GM23338 (cell line): Measurements from ENCODE around the gene DUSP8. TPM values are rescaled to one million over a fixed set of nuclear protein-coding genes. Genes with fewer than 3 reads are reported as not detected.

ENCODE experiments used
- ATAC-seq: fragments of 200-7000 bp; cut with Tn5 transposase; 3 replicates; pipeline ENCODE4 v1.9.1; 2020
- DNase-seq: peaks from one replicate; pipeline ENCODE4 v3.0.0-alpha.2; 2015; ENCODE audit warnings: low spot score
- H2AFZ ChIP-seq: fragments of 200-600 bp; sonication (generic); 2 replicates; pipeline ENCODE4 v1.8.0; 2016; ENCODE audit warnings: antibody characterized with exemption, mild to moderate bottlenecking, moderate library complexity
- H3F3A ChIP-seq: fragments of 200-600 bp; sonication (generic); replicated peaks from 2 replicates; pipeline ENCODE4 v1.8.0; 2017; ENCODE audit warnings: antibody characterized with exemption, mixed run types, low read depth
- H3K27ac ChIP-seq: fragments of 200-600 bp; sonication (generic); 2 replicates; pipeline ENCODE4 v1.6.1; 2016; ENCODE audit warnings: low read depth
- H3K27me3 ChIP-seq: fragments of 200-600 bp; sonication (generic); 2 replicates; pipeline ENCODE4 v1.8.0; 2016; ENCODE audit warnings: mild to moderate bottlenecking, mixed run types, moderate library complexity; ENCODE audit not compliant: insufficient read depth
- H3K36me3 ChIP-seq: fragments of 200-600 bp; sonication (generic); 2 replicates; pipeline ENCODE4 v1.8.0; 2016; ENCODE audit warnings: mild to moderate bottlenecking; ENCODE audit not compliant: insufficient read depth
- H3K4me1 ChIP-seq: fragments of 200-600 bp; sonication (generic); 2 replicates; pipeline ENCODE4 v1.8.0; 2016; ENCODE audit warnings: mild to moderate bottlenecking, moderate library complexity; ENCODE audit not compliant: insufficient read depth
- H3K4me2 ChIP-seq: fragments of 200-600 bp; sonication (generic); 2 replicates; pipeline ENCODE4 v1.7.1; 2017; ENCODE audit warnings: mixed run types
- H3K4me3 ChIP-seq: fragments of 200-600 bp; sonication (generic); 2 replicates; pipeline ENCODE4 v1.6.1; 2016; ENCODE audit warnings: mixed run types
- H3K79me2 ChIP-seq: fragments of 200-600 bp; sonication (generic); replicated peaks from 2 replicates; pipeline ENCODE4 v1.8.0; 2017; ENCODE audit warnings: mild to moderate bottlenecking; ENCODE audit not compliant: insufficient read depth
- H3K9me2 ChIP-seq: fragments of 200-600 bp; sonication (generic); 2 replicates; pipeline ENCODE4 v1.8.0; 2017; ENCODE audit not compliant: insufficient read depth
- H4K20me1 ChIP-seq: fragments of 200-600 bp; sonication (generic); replicated peaks from 2 replicates; pipeline ENCODE4 v1.8.0; 2017; ENCODE audit warnings: mild to moderate bottlenecking; ENCODE audit not compliant: insufficient read depth
- H3K27ac Mint-ChIP-seq: 2 replicates; pipeline ENCODE4 v1.8.0; 2020; ENCODE audit warnings: inconsistent platforms, mild to moderate bottlenecking, moderate library complexity, mixed read lengths
- H3K27me3 Mint-ChIP-seq: 3 replicates; pipeline ENCODE4 v1.8.0; 2022; ENCODE audit warnings: low read depth, mild to moderate bottlenecking, moderate library complexity, mixed read lengths, inconsistent platforms; ENCODE audit not compliant: insufficient read depth, poor library complexity
- H3K36me3 Mint-ChIP-seq: 3 replicates; pipeline ENCODE4 v1.8.0; 2021; ENCODE audit warnings: low read depth, mild to moderate bottlenecking, inconsistent platforms, moderate library complexity, mixed read lengths
- H3K4me1 Mint-ChIP-seq: 3 replicates; pipeline ENCODE4 v1.8.0; 2020; ENCODE audit warnings: mild to moderate bottlenecking, inconsistent platforms, mixed read lengths
- H3K4me3 Mint-ChIP-seq: 3 replicates; pipeline ENCODE4 v1.8.0; 2021; ENCODE audit warnings: moderate library complexity, mild to moderate bottlenecking, inconsistent platforms, mixed read lengths
- H3K9me3 Mint-ChIP-seq: 3 replicates; pipeline ENCODE4 v1.8.0; 2020; ENCODE audit warnings: moderate library complexity, mild to moderate bottlenecking, inconsistent platforms, mixed read lengths
- CTCF ChIP-seq, 2 experiments: fragments of 200-600 bp in 1 of 2; sonication (generic) in 1 of 2; conservative IDR thresholded peaks; 2 replicates each; pipeline versions ENCODE4 v1.5.1 to v1.6.1; 2016 to 2017; ENCODE audit warnings: antibody characterized with exemption in 2 of 2, low read depth in 2 of 2, mild to moderate bottlenecking in 2 of 2, moderate library complexity in 1 of 2
- ETS1 ChIP-seq: IDR thresholded peaks from 2 replicates; pipeline ENCODE4 v1.6.1; 2016; ENCODE audit warnings: antibody characterized with exemption
- EZH2 ChIP-seq: fragments of 200-600 bp; sonication (generic); IDR thresholded peaks from one replicate; pipeline ENCODE4 v1.8.0; 2017; ENCODE audit warnings: antibody characterized with exemption, mild to moderate bottlenecking, low read depth; ENCODE audit not compliant: unreplicated experiment
- EZH2phosphoT487 ChIP-seq: fragments of 200-600 bp; sonication (generic); IDR thresholded peaks from one replicate; pipeline ENCODE4 v1.8.1; 2018; ENCODE audit warnings: antibody characterized with exemption; ENCODE audit not compliant: unreplicated experiment
- JUNB ChIP-seq: IDR thresholded peaks from one replicate; pipeline ENCODE4 v1.6.1; 2016; ENCODE audit warnings: antibody characterized with exemption; ENCODE audit not compliant: unreplicated experiment
- NANOG ChIP-seq: IDR thresholded peaks from 2 replicates; pipeline ENCODE4 v1.6.1; 2016; ENCODE audit warnings: antibody characterized with exemption, borderline replicate concordance
- POLR2AphosphoS5 ChIP-seq: IDR thresholded peaks from 2 replicates; pipeline ENCODE4 v1.6.1; 2016; ENCODE audit warnings: antibody characterized with exemption, low read depth
- STAT1 ChIP-seq: IDR thresholded peaks from one replicate; pipeline ENCODE4 v1.6.1; 2016; ENCODE audit warnings: antibody characterized with exemption; ENCODE audit not compliant: unreplicated experiment
- ZNF114 ChIP-seq: fragments of 250-450 bp; sonication (Bioruptor Pico); IDR thresholded peaks from 2 replicates; pipeline ENCODE4 v1.5.0; 2020; ENCODE audit warnings: mild to moderate bottlenecking, moderate library complexity
- ZNF331 ChIP-seq: fragments of 250-450 bp; sonication (Bioruptor Pico); IDR thresholded peaks from 2 replicates; pipeline ENCODE4 v1.5.0; 2020; ENCODE audit warnings: low read depth, mild to moderate bottlenecking, moderate library complexity
- ZNF462 ChIP-seq: fragments of 250-450 bp; sonication (Bioruptor Pico); IDR thresholded peaks from 2 replicates; pipeline ENCODE4 v1.5.0; 2020; ENCODE audit warnings: mild to moderate bottlenecking, moderate library complexity
- polyA plus RNA-seq: library from polyadenylated mRNA; unstranded; fragments of >200 nt; fragmentation: Nextera tagmentation; extraction: Ambion mirVana; gene quantifications from 2 replicates; pipeline ENCODE4 v1.2.1, GENCODE V29; 2016
- total RNA-seq: library from RNA; depleted of rRNA; stranded (reverse); fragments of >200 nt; shearing (Covaris generic); gene quantifications from 2 replicates; pipeline ENCODE4 v1.2.3, GENCODE V29; 2014

DUSP8 gene
- total and polyA plus RNA-seq, 2 experiments from 2014 or later: 1.1 TPM

- no peaks in the 10 kb centered on the region for H3K36me3 Mint-ChIP-seq
- peaks cover 31% of the 10 kb centered on the region for H3K27me3 Mint-ChIP-seq
- no peak overlapping the region for H2AFZ ChIP-seq
- H3K27ac Mint-ChIP-seq: no peak overlapping the region
- DNase-seq (no peak), ATAC-seq (no peak)
- H3K36me3 ChIP-seq: no peaks in the 10 kb centered on the region
- H3K79me2 ChIP-seq: no peaks in the 10 kb centered on the region
- H3K27me3 ChIP-seq: peaks cover 10% of the 10 kb centered on the region
- no peak overlapping the region for H3K4me2 ChIP-seq
- H3K4me3 Mint-ChIP-seq: no peak overlapping the region
- H3K4me1 ChIP-seq: peaks cover 25% of the 10 kb centered on the region
- no peaks in the 10 kb centered on the region for H3F3A ChIP-seq
- H3K9me3 Mint-ChIP-seq: no peaks in the 10 kb centered on the region
- H3K27ac ChIP-seq: no peak overlapping the region
- peaks cover 20% of the 10 kb centered on the region; the same call in 2 of the 3 replicates for H3K4me1 Mint-ChIP-seq
- TF ChIP-seq POLR2AphosphoS5 (no peak), CTCF (conservative IDR thresholded peaks at IDR 0.05; ENCODE audit: low read depth in 2 of 2) (no peak), EZH2phosphoT487 (no peak), NANOG (no peak), JUNB (no peak), ZNF114 (CRISPR knock-in tag) (no peak)
- no peaks in the 10 kb centered on the region for H3K9me2 ChIP-seq
- H3K4me3 ChIP-seq: no peak overlapping the region
- no peaks in the 10 kb centered on the region for H4K20me1 ChIP-seq
These were observed 9.5 kb downstream of the DUSP8 start for GRCh38 chr11:1562469-1563148.

GRCh38 chr11:1561955-1562354 lies 10.1 kb downstream of the DUSP8 start:
- H3K36me3 ChIP-seq: no peaks in the 10 kb centered on the region
- H4K20me1 ChIP-seq: no peaks in the 10 kb centered on the region
- no peak overlapping the region for H3K4me3 ChIP-seq
- no peak overlapping the region for H2AFZ ChIP-seq
- H3K79me2 ChIP-seq: no peaks in the 10 kb centered on the region
- peaks cover 17% of the 10 kb centered on the region for H3K27me3 ChIP-seq
- no peak overlapping the region for H3K27ac ChIP-seq
- H3K9me2 ChIP-seq: no peaks in the 10 kb centered on the region
- Mint-ChIP-seq H3K36me3 (no peaks in the 10 kb centered on the region), H3K27ac (no peak overlapping the region), H3K9me3 (no peaks in the 10 kb centered on the region), H3K4me1 (peaks cover 19% of the 10 kb centered on the region; the same call in 2 of the 3 replicates), H3K27me3 (peaks cover 35% of the 10 kb centered on the region), H3K4me3 (no peak overlapping the region)
- no peak for DNase-seq
- ATAC-seq: no peak
- H3K4me1 ChIP-seq: peaks cover 28% of the 10 kb centered on the region
- H3F3A ChIP-seq: no peaks in the 10 kb centered on the region
- no peak overlapping the region for H3K4me2 ChIP-seq
- TF ChIP-seq EZH2 (no peak), ZNF114 (CRISPR knock-in tag) (no peak), ZNF462 (CRISPR knock-in tag) (no peak), STAT1 (no peak), ETS1 (no peak), ZNF331 (CRISPR knock-in tag) (no peak), CTCF (conservative IDR thresholded peaks at IDR 0.05; ENCODE audit: low read depth in 2 of 2) (no peak)
